OCI-M2 (cell line): ENCODE results near the gene ERC2.

Source experiments
- DNase-seq: peaks from one replicate; lab custom pipeline; 2025; ENCODE audit not compliant: unreplicated experiment; lab: John Stamatoyannopoulos, UW

Gene ERC2

DNA sequence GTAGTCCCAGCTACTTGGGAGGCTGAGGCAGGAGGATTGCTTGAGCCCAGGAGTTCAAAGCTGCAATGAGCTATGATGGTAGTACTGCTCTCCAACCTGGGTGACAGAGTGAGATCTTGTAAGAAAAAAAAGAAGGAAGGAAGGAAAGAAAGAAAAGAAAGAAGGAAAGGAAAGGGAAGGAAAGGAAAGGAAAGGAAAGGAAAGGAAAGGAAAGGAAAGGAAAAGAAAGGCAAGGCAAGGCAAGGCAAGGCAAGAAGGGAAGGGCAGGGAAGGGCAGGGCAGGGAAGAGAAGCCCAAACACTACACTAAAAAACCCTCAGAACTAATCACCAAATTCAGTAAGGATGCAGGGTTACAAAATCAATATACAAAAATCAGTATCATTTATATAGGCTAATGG, 341.6 kb downstream of the ERC2 start:
- DNase-seq = no peak

DNA sequence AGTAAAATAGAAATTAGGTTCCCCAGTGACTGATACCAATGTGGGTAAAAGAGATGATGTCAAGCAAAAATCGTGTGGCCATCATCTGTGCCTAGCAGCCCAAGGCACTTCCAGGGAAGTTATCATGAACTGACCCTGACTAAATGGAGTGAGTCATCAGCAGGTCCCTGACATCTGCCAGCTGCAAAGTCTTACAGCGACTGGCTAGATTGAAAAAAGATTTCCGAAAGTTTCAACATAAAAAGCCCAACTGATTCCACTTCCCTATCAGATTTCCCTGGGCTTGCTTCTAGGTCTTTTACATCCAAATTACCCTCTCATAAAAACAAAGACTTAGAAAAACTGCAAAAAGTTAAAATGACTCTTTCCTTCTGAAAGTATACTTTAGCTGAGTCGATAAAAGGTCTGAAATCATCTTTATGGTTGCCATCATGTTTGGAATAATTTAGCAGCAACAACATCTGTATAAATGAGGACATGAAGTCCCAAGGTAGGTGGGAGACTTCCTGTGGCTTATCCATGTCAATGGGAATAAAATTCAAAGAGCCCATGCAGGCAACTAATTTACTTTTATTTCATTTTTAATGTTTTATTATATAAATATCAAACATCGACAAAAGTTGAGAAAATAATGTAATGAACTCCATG, 342.8 kb downstream of the ERC2 start:
- no peak for DNase-seq

DNA sequence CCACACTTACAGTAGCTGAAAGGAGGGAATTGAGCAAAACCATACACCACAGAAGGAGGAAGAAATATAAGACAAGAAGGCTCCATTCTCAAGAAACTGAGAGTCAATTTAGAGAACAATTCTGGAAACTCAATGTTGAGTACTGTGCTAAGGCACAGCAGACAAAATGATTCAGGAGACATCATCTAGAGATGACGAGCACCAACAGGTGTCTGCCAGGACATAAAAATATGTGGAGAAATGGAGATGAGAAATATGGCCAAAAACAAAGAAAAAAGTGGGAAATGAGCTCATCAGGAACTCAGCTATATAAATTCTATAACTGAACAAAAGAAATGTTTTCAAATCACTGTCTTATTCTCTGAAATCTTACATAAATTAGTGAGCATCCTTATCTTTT, 343.7 kb downstream of the ERC2 start:
- DNase-seq = no peak

DNA sequence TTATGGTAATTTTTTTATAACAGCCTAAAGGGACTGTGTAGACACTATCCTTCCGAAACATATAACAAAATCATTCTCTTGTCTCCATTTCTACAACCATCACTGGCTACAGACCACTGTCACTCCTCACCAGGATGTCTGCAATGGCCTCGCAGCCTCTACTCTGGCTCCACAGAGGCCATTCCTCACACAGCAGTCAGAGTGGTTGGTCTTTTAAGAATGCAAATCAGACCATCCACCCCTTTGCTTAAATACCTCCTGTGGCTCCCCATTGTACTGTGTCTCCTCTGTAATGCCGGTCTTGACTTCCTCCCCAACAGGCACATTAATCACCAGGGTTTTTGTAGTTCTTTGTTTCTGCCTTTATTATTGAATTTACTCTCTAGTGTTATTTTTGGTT, 344.8 kb downstream of the ERC2 start:
- DNase-seq = no peak

DNA sequence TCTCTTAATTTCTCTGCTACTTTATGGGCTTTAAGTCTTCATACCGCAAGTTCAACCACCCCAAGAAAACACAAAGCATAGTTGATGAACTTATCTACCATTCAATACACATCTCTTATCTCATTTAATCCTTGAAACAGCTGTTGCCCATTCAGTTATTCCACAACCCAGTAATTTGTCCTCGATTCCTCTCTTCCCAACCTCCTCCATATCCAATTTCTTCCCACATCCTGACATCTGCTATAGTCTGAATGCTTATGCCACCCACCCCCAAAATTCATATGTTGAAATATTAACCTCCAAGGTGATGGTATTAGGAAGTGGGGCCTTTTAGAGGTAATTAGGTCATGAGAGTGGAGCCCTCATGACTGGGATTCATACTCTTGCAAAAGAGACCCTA, 345.4 kb downstream of the ERC2 start:
- no peak for DNase-seq

DNA sequence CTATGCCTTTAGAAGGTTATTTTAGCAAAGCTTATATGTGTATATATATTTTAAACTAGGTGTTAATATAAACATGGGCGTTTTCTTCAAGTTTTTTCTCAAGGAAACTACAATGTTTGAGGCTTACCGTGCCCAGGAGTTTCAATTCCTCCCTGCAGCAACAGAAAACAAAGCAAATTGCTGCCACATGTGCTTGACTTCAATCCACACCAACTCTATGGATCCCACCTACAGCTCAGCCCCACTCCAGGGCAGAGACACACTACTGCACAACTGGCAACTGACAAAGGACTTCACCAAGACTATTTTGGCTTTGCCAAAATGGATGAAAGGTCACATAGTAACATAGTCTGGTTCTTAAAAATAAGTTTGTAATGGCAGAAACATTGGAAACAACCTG, 346.6 kb downstream of the ERC2 start:
- DNase-seq = no peak

DNA sequence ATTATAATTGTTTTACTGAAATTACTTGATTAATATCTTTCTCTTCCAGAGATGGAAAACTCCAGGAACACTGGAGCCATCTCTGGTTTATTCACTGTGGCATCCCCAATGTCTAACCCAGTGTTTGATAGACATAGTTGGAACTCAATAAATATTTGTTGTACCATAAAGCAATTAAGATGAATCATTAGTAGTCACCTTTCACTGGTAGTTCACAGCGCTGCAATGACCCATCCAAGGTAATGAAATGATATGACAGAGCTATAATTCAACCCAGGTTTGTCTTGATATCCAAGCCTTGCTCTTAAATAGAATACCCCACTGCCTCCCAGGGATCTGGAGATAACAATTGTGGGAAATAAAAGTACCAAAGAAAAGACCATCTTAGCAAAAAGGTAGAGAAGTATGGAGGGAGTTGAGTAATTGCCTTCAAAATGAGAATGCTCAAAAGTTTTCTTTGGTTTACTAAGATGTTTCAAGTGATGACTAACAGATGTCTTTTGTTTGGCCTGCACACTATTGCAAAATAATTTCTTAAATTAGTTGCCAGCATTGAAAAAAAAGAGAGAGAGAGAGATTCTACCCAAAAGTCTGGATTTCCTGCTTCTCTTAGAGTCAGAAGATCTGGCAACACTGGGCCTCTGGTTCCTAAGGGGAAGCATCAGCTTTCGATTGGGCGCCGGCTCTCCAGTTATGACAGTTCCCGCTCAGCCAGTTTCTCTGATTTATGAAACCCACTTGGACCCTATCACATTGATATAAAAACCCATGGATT, 348.5 kb downstream of the ERC2 start:
- no peak for DNase-seq

DNA sequence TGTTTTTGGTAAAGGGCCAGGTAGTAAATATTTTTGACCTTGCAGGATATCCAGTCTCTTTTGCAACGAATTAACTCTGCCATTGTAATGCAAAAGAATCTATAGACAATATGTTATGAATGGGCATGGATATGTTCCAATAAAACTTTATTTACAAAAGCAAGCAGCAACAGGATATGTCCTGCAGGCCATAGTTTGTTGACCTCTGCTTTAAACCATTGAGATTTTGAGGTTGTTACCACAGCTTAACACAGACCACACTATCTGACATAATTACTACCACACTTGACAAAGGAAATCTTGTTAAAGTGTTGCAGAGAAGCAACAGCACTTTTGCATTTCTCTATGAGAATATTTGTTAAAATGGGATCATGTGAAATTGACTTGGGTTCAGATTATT, 349.3 kb downstream of the ERC2 start:
- no peak for DNase-seq

DNA sequence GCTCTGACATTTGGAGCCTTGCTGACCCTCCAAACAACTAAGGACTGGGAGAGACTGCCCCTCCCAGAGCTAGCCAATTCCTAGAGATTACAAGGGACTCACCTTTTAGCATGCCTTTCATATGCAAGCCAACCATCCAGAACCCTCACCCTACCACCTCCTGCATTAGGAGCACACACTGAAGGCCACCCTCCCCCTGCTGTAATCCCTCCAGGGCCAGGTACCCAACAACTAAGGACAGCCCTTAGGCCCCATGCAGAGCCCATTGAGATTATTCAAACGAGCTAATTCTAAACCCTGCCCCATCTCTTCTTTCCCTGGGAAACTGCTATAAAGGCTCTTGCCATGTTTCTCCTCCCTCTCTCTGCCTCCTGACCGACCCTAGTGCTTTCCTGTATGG, 352.6 kb downstream of the ERC2 start:
- no peak for DNase-seq

DNA sequence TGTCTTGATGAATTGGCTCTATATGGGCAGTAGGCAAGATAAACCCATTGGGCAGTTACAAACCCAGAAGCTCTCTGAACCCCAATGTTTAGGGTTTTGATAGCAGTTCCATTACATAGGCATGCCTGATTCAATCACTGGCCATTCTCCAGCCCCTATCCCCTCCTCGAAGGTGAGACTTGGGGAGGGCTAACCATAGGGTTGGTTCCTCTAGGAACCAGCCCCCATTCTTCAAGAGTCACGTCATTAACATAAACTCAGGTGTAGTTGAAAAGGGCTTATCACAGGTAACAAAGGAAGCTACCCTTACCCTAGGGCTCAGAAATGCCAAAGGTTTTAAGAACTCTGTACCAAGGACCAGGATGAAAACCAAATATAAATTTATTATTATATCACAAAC, 353.1 kb downstream of the ERC2 start:
- DNase-seq = no peak

DNA sequence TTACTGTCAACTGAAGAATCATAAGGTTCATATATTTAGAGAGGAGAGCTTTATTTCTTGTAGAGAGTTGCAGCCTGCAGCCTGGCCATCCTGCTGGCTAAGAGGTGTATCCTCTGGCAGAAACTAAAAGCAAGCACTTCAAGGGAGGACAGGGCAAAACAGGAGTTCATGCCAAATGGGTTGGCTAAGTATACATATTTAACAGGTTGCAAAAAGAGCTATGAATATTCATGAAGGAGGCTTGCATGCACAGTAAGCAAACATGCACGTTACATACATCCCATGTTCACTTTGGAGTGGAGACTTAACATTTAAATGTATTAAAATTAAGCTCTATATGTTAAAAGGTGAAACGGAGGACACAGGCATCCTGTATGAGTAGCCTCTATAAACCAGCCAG, 354.4 kb downstream of the ERC2 start:
- no peak for DNase-seq

DNA sequence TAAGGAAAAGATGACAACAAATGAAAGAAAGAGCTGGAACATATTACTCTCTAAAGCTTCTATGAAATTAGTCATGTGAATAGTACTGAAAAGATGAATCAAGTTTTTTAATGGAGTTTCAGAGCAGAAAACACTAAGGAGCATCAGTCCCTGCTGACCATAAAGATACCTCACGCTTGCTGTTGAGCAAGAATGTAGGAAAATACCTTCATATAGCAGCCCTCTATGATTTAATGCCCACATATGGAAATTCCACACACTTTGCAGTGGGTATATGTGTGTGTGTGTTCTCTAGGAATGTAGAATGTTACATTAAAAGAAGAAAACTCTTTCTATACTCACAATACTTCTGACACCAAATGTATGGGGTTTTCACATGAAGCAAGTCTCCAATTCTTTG, 355.0 kb downstream of the ERC2 start:
- DNase-seq = no peak

DNA sequence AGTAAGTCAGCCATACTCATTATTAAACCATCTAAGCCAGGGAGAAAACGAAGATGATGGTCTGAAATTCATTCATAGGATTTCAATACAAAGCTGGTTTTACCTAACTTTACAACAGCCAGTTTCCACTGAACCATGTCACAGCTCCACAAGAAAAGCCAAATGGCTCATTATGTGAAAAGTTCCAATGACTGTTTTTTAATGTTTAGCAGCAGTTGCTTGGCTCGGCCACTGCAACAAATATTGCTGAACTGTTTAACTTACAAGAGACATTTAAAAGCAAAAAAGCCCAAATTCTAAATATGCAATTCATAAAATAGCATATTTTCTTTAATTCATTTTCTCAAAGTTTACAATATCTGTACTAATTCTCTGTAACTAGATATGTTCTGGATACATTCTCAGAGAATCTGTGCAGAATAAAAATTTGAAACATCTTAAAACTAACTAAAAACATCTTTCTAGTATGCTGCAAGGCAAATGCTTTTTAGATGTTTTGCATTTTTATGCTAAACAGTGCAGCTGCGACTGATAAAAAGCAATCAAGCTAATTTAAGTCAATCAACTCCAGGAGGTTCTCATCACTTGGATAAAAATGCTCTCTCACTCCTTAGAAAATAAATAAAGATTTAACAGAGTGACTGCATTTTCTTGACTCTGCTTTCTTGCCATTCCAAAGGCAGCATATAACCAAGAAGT, 356.5 kb downstream of the ERC2 start:
- DNase-seq = no peak

DNA sequence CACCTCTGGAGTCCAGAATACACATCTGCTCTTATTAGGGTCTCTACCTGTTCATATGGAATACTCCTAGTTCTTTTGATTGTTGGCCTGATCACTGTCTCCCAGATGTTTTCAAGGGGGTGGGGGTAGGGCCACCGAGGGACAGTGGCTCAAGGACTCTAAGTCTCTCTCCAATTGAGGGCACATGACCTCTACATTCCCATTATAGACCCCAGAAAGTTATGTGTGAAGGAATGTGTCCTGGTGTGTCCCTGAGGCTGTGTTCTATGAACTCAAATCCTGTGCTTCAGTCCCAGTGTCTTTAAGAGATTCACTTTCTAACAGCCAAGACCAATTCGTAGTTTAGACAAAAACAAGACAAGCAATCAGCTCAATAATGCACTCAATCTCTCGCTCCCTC, 357.4 kb downstream of the ERC2 start:
- DNase-seq = no peak

DNA sequence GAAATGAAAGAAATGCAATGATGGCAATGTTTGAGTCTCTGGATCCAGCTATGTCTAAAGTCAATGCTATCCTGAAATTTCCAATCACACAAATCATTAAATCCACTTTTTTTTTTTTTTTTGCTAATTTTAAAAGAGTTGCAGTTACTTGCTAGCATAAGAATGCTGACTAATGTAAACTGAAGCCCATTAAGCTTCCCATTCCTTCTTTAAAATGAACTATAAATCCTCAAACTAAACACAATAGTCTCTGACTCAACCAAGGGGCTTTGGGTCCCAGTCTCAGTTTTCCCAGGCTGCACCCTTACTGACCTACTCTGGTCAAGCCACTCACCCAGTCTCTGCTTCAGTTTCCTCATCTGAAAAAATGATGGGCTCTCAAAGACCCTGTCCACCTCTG, 361.1 kb downstream of the ERC2 start:
- DNase-seq = no peak

DNA sequence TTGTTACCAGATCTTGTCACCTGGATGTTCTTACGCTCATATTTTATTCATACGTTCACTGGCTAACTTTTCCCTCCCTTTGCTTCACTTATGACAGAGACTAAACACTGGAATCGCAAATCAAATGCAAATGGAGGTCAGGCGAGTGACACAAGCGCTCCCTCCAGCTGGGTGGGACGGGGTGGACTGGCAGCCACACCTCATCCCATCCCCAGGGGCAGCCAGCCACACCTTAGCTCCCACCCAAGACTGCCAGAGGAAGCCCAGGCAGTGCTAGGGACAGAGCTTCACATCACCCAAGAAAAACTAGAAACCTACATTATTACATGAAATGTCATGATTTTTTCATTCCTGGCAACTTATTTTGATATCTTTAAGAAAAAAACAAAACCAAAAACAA, 366.2 kb downstream of the ERC2 start:
- DNase-seq = no peak

DNA sequence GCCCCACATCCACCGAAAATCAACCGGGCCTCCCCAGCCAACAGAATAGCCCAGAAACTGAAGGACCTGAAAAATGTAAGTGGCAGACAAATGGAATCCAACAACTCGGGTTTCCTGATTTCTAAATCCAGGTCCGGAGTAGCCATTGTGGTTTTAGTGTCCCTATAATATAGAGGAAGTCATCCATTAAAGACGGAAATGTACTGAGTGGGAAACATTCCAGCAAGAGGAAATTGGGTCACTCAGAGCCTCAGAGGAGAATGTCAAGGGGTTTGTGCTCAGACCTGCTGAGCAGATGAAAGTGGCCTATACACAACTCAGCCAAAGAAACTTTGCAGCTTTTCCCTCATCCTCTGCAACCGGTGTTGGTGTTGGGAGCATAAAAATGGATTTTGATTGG, 366.7 kb downstream of the ERC2 start:
- no peak for DNase-seq

DNA sequence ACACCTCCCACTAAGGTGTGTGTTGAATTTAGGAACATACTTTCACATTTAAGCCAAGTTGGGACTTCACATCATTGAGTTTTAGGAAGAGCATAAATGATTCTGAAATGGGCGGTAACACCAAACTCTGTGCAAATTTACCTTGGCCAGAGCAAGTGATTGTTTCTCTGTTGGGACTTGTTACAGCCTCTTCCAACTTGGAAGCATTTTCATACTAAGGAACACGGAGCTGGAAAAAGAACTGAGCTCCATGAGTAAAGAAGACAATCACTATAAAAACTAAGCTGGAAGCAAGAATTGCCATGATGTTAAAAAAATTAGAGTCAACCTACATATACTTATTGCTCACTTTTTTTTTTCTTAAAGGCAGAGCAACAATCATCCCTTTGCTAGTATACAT, 371.3 kb downstream of the ERC2 start:
- DNase-seq = no peak

DNA sequence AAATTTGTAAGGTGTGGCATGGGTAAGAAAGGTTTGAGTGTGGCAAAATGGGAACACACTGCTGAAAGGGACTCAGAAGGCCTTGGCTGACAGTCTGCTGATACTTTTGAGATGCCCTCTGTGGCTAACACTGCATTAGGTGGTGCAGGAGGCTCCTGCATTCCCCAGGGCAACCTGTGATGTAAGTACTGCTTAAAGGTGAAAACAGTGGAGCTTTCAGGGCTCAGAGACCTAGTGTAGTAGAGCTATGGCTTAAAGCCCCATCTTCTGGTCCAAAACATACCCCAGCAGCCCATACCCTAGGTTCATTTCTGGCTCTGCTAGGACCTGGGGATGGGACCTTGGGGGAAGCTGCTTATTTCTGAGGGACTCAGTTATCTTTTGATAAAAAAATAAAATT, 374.1 kb downstream of the ERC2 start:
- DNase-seq = no peak

DNA sequence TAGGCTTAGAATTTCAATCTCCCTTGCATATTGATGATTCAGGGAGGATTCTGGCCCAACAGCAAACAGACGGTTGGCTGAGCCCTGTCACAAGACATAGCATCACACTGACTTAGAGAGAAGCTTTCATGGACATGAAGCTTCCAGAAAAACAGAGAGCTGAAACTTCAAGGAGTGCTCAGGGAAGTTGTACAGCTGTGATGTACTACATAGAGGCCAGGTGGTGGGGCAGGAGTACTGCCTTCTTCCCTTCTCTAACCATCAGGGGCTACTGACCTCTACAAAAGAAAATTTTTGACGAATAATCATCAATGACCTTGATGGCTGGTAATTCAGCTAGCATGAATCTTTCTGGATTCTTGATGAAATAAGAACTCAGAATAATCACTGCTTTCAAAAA, 378.5 kb downstream of the ERC2 start:
- no peak for DNase-seq

DNA sequence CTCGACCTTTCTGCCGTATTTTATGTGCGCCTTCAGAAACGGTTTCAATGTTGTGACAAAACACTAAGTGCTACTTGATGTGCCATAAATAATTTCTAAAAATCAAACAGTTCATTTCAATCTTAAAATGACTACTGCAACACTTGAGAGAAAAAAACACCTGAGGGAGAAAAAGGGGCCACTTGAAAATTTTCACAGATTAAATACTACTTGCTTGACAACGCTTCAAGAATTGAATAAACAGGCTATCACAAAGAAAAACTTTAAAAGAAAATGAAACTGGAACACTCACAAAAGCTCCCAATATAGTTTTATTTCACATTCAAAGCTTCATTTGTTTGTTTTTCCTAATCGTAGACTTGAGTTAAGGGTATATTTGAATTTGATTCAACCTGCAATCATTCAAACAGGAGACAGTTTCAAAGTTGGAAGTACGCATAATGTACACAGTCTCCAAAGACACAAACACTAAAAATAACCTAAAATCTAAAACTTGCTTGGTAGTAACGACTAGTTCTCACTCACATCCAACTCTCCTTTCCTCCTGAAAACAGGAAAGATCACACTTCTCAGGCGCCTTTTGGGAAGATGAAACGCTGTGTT, 380.7 kb downstream of the ERC2 start:
- DNase-seq = no peak

DNA sequence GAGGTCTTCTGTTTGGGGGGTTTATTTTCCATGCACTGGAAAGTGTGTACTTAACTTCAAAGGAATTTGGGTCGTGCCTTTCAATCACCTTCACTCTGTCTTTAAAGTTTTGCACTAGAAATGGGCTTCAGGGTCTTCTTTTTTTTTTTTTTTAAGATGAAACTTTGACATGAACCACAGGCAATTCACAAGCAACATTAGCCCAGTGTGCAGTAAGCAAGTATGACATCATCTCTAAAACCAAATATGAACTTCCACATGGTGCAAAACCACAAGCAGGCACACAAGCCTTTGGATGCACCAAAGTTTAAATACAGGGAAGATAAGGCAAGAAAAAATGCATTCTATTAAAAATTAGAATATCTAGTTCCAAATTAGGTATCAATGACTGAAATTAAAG, 381.9 kb downstream of the ERC2 start:
- DNase-seq = no peak
